NT2/D1 (cell line): ENCODE results near the gene DUSP23.

Source experiments
- DNase-seq: peaks from one replicate; pipeline ENCODE4 v3.0.0-alpha.2; 2011; ENCODE audit warnings: low read depth, low spot score
- H3K27me3 ChIP-seq: 2 replicates; pipeline ENCODE4 v1.6.0; 2011; ENCODE audit warnings: mild to moderate bottlenecking; ENCODE audit not compliant: insufficient read length, insufficient read depth
- H3K36me3 ChIP-seq: 2 replicates; pipeline ENCODE4 v1.6.1; 2011; ENCODE audit warnings: mild to moderate bottlenecking, low read length, mixed read lengths; ENCODE audit not compliant: insufficient read depth, insufficient read length
- H3K4me1 ChIP-seq: 2 replicates; pipeline ENCODE4 v1.5.1; 2011; ENCODE audit not compliant: insufficient read depth, insufficient read length
- H3K4me3 ChIP-seq: 2 replicates; pipeline ENCODE4 v1.5.1; 2011; ENCODE audit warnings: low read depth; ENCODE audit not compliant: insufficient read length
- H3K9ac ChIP-seq: 2 replicates; pipeline ENCODE4 v1.6.0; 2011; ENCODE audit warnings: low read depth; ENCODE audit not compliant: insufficient read length
- H3K9me3 ChIP-seq: 2 replicates; pipeline ENCODE4 v1.5.1; 2011; ENCODE audit warnings: mild to moderate bottlenecking, low read length; ENCODE audit not compliant: insufficient read depth
- SUZ12 ChIP-seq: IDR thresholded peaks from 2 replicates; pipeline ENCODE4 v1.6.1; 2011; ENCODE audit not compliant: insufficient read length, insufficient read depth; ENCODE audit errors: extremely low read depth
- YY1 ChIP-seq: IDR thresholded peaks from 2 replicates; pipeline ENCODE4 v1.6.1; 2011; ENCODE audit not compliant: insufficient read length, insufficient read depth
- ZNF274 ChIP-seq: IDR thresholded peaks from 2 replicates; pipeline ENCODE4 v1.6.1; 2011; ENCODE audit warnings: mild to moderate bottlenecking, low read depth, low read length

Gene DUSP23

DNA sequence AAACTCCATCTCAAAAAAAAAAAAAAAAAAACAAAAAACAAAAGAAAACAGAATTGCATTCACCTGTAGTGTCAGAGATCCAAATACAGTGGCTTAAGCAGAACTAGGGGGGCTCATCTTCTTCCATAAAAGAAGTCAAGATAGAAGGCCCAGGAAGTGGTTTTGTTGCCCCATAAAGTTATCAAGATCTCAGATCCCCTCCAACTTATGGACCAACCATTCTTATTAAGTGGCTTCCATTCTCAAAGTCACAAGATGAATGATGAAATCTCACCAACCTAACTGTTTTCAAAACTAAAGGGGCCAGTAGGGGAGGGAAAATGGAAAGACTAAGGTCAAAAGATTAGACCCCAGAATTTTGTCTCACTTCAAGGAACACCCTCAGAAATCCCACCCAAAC, 30.1 kb upstream of the DUSP23 start:
- Histone ChIP-seq H3K4me3 (no peak overlapping the region), H3K4me1 (no peaks in the 10 kb centered on the region), H3K9ac (no peak overlapping the region), H3K27me3 (no peaks in the 10 kb centered on the region), H3K36me3 (no peaks in the 10 kb centered on the region), H3K9me3 (no peaks in the 10 kb centered on the region)
- no peak for DNase-seq
- TF ChIP-seq YY1 = no peak
- no peak for TF ChIP-seq ZNF274

DNA sequence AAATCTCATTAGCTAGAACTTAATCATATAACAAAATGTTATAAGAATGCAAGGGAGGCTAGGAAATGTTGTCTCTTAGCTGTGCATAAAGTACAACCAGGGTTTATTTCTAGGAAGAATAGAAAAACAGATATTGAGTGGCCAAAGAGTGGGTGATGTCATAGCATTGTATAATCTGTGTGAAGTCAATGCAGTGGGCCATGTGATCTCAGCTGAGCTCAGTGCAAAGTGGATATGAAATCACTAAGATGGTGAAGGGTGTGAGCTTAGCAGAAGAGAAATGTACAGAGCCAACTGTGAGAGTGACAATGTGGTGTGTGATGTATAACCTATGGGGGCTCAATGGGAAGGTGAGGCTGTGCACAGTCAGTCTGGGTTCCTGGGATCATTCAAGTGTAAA, 29.7 kb upstream of the DUSP23 start:
- H3K4me3 ChIP-seq = no peak overlapping the region
- no peaks in the 10 kb centered on the region for H3K27me3 ChIP-seq
- H3K36me3 ChIP-seq = no peaks in the 10 kb centered on the region
- DNase-seq = no peak
- TF ChIP-seq ZNF274 = no peak
- TF ChIP-seq SUZ12 = no peak
- TF ChIP-seq YY1 = no peak
- H3K9me3 ChIP-seq = no peaks in the 10 kb centered on the region
- H3K9ac ChIP-seq = no peak overlapping the region
- H3K4me1 ChIP-seq = no peaks in the 10 kb centered on the region

DNA sequence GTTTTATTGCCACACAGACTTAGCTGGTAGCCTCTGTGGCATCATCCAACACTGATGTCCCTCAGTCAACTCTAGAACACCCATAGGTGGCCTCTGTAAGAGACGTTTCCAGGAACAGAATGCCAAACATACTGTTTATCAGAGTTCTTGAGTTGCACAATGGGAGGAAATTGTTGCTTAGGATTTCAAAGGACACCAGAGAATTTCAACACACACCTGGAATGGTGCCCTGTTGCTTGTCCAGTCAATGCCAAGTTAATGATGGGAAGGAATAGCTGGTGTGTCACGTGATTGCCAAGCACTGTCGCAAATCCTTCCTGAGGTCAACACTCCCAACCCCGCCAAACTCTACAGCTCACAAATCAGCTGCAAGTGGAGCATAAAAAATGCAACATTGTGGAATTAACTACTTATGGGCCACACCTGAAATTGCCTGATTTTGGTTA, 28.6 kb upstream of the DUSP23 start:
- H3K4me3 ChIP-seq = no peak overlapping the region

DNA sequence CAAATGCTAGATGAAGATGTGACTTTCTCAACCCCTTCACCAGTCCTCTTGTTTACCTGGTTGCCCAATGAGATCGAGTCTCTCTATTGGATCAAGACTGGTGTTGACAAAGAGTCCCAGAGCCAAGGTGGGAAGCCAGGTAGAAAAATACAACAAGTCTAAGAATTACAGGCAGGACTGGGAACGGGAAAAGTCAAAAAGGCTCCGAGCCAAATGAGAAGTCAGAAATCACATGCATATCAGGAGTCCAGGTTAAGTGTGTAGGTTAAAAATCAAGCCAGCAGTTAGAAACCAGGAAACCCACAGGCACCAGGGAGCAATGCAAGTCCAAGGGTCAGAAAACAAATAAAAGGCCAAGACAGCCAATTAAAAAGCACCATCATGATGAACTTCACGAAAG, 27.4 kb upstream of the DUSP23 start:
- no peaks in the 10 kb centered on the region for H3K9me3 ChIP-seq
- H3K27me3 ChIP-seq = no peaks in the 10 kb centered on the region
- no peak for DNase-seq
- H3K36me3 ChIP-seq = no peaks in the 10 kb centered on the region
- H3K4me1 ChIP-seq = no peaks in the 10 kb centered on the region
- H3K4me3 ChIP-seq = no peak overlapping the region
- H3K9ac ChIP-seq = no peak overlapping the region
- TF ChIP-seq ZNF274 (no peak), YY1 (no peak), SUZ12 (no peak)

More for the DNA sequence above, 28.6 kb upstream of the DUSP23 start:
- DNase-seq = no peak
- Histone ChIP-seq H3K27me3 (no peaks in the 10 kb centered on the region), H3K4me1 (no peaks in the 10 kb centered on the region), H3K9me3 (no peaks in the 10 kb centered on the region), H3K9ac (no peak overlapping the region), H3K36me3 (no peaks in the 10 kb centered on the region)
- no peak for TF ChIP-seq SUZ12
- no peak for TF ChIP-seq YY1
- no peak for TF ChIP-seq ZNF274

DNA sequence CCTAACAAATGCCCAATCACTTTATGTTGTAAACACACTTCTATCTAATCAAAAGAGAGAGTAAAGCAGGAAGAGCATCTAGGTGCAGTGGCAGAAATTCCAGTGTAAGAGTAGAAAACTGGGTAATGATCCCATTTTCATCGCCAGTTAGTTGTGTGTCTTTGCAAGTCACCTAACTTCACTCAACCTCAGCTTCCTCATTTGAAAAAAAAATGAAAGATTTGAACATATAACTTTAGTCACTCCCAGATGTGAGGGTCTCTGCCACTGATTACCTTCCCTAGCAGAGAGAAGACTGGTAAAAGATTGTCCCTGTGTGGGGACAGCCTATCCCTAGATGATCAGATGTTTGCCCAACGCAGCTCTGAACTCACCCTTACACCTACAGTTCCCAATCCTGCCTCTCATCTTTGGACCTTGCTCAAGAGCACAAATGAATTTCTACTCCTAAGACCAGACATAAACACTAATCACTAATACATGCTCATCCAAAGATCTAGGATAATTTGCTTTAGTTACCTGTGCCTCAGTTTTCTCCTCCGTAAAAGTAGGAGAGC, 25.2 kb upstream of the DUSP23 start:
- no peak for DNase-seq
- TF ChIP-seq SUZ12 (no peak), ZNF274 (no peak), YY1 (no peak)
- Histone ChIP-seq H3K9ac (no peak overlapping the region), H3K36me3 (no peaks in the 10 kb centered on the region), H3K4me3 (no peak overlapping the region), H3K27me3 (no peaks in the 10 kb centered on the region), H3K4me1 (no peaks in the 10 kb centered on the region), H3K9me3 (no peaks in the 10 kb centered on the region)

DNA sequence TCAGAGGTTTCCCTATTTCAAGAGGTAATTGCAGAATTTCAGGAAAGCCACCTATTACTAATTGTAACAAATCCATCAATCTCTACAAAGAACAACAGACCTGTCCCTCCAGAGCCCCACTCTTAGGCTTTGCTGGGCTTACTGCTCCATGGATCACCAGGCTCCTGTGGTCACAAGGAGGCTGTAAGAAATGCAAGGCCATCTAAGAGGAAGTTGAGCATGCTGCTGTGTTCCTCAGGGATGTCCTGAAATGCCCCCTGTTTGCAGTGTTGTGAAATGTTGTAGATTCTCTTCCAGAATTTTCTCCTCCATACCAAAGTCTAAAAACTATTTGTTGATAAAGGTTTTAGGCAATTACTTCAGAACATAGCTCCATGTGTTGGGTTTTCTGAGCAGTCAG, 24.4 kb upstream of the DUSP23 start:
- no peaks in the 10 kb centered on the region for H3K27me3 ChIP-seq
- H3K4me1 ChIP-seq = no peaks in the 10 kb centered on the region
- DNase-seq = no peak
- TF ChIP-seq SUZ12 (no peak), ZNF274 (no peak), YY1 (no peak)
- H3K9ac ChIP-seq = no peak overlapping the region
- H3K4me3 ChIP-seq = no peak overlapping the region
- no peaks in the 10 kb centered on the region for H3K36me3 ChIP-seq
- H3K9me3 ChIP-seq = no peaks in the 10 kb centered on the region

DNA sequence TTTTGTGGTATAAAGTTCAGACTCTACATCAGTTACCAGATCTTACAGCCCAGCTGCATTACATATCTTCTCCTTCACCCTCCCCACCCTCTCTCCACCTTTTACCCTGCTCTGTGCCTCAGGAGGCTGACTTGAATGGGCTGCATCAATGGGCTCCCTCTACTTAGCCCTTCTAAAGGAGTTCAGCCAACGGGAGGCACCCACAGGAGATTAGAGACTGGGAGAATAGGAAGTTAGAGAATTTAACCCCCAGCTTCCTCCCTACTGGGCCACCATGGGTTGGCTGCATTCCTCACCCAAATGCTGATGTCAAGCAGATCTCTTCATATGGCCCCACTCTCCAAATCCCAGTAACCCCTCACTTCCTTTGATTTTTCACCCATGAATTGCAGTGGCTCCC, 17.1 kb upstream of the DUSP23 start:
- DNase-seq = no peak
- Histone ChIP-seq H3K27me3 (no peaks in the 10 kb centered on the region), H3K9me3 (peaks cover 8% of the 10 kb centered on the region; the same call in 1 of the 2 replicates), H3K9ac (no peak overlapping the region), H3K4me3 (no peak overlapping the region), H3K36me3 (no peaks in the 10 kb centered on the region), H3K4me1 (no peaks in the 10 kb centered on the region)
- TF ChIP-seq SUZ12 = no peak
- TF ChIP-seq YY1 = no peak
- TF ChIP-seq ZNF274 = no peak
